SK-N-SH (cell line): ENCODE measurements around the gene PITHD1. TPM values are rescaled to one million over a fixed set of nuclear protein-coding genes. Genes with fewer than 3 reads are reported as not detected.

Experiments used
- CTCF ChIA-PET: fragments of 300-600, 350-600 bp; formaldehyde crosslinking; extraction: SDS; loops from one replicate; lab custom pipeline; 2021; lab: Yijun Ruan, JAX
- POLR2A ChIA-PET: fragments of 350-600 bp; sonication (Branson Sonifier 250); formaldehyde crosslinking; extraction: SDS; loops from one replicate; lab custom pipeline; 2020; ENCODE audit warnings: antibody characterized with exemption, inconsistent platforms; lab: Yijun Ruan, JAX
- DNase-seq: peaks from one replicate; pipeline ENCODE4 v3.0.0; 2012
- H2AFZ ChIP-seq: fragments of 200-600 bp; sonication (generic); 2 replicates; pipeline ENCODE4 v1.8.1; 2016; ENCODE audit warnings: antibody characterized with exemption, mild to moderate bottlenecking, low read depth
- H3F3A ChIP-seq: fragments of 200-600 bp; sonication (generic); replicated peaks from 2 replicates; pipeline ENCODE3; 2016; ENCODE audit warnings: antibody characterized with exemption, mild to moderate bottlenecking; ENCODE audit not compliant: insufficient read depth
- H3K27ac ChIP-seq, 2 experiments: fragments of 200-500 bp in 1 of 2; fragments of 200-600 bp in 1 of 2; sonication (Bioruptor generic) in 1 of 2; sonication (generic), shearing (Covaris generic) in 1 of 2; 2 replicates each; pipeline versions ENCODE4 v1.5.1 to v1.6.1; 2014 to 2016; ENCODE audit warnings: low read depth in 2 of 2, inconsistent platforms in 1 of 2, low read length in 1 of 2, mild to moderate bottlenecking in 1 of 2, mixed read lengths in 1 of 2
- H3K27me3 ChIP-seq: fragments of 200-600 bp; sonication (generic), shearing (Covaris generic); 2 replicates; pipeline ENCODE4 v1.6.1; 2016; ENCODE audit warnings: mixed run types; ENCODE audit not compliant: insufficient read depth
- H3K36me3 ChIP-seq, 2 experiments: fragments of 200-500 bp in 1 of 2; fragments of 200-600 bp in 1 of 2; sonication (Bioruptor generic) in 1 of 2; sonication (generic) in 1 of 2; replicated peaks in 1 of 2; 2 replicates each; pipeline versions ENCODE3 to v1.5.1; 2014 to 2016; ENCODE audit warnings: low read length in 1 of 2, mild to moderate bottlenecking in 1 of 2; ENCODE audit not compliant: insufficient read depth in 2 of 2, control insufficient read depth in 1 of 2
- H3K4me1 ChIP-seq, 2 experiments: fragments of 200-500 bp in 1 of 2; fragments of 200-600 bp in 1 of 2; sonication (Bioruptor generic) in 1 of 2; sonication (generic), shearing (Covaris generic) in 1 of 2; 2 replicates each; pipeline versions ENCODE4 v1.5.1 to v1.6.1; 2014 to 2016; ENCODE audit warnings: low read depth in 1 of 2, low read length in 1 of 2, mixed run types in 1 of 2; ENCODE audit not compliant: insufficient read depth in 2 of 2, control insufficient read depth in 1 of 2
- H3K4me2 ChIP-seq: fragments of 200-600 bp; sonication (generic), shearing (Covaris generic); 2 replicates; pipeline ENCODE4 v1.6.1; 2017; ENCODE audit warnings: mixed run types
- H3K4me3 ChIP-seq, 2 experiments: fragments of 200-500 bp in 1 of 2; fragments of 200-600 bp in 1 of 2; sonication (Bioruptor generic) in 1 of 2; sonication (generic), shearing (Covaris generic) in 1 of 2; 2 replicates each; pipeline versions ENCODE4 v1.5.1 to v1.8.1; 2014 to 2016; ENCODE audit warnings: low read depth in 2 of 2, inconsistent platforms in 1 of 2, low read length in 1 of 2, mild to moderate bottlenecking in 1 of 2, mixed read lengths in 1 of 2, moderate library complexity in 1 of 2
- H3K79me2 ChIP-seq: fragments of 200-600 bp; sonication (generic); 2 replicates; pipeline ENCODE4 v1.8.1; 2017; ENCODE audit warnings: mild to moderate bottlenecking; ENCODE audit not compliant: insufficient read depth
- H3K9ac ChIP-seq: fragments of 200-600 bp; sonication (generic); 2 replicates; pipeline ENCODE4 v1.6.1; 2017; ENCODE audit warnings: mixed run types
- H3K9me2 ChIP-seq: fragments of 200-600 bp; sonication (generic); 2 replicates; pipeline ENCODE4 v1.6.1; 2017; ENCODE audit warnings: mixed run types
- H3K9me3 ChIP-seq: fragments of 200-600 bp; sonication (generic); 2 replicates; pipeline ENCODE4 v1.6.1; 2017; ENCODE audit warnings: mixed run types, mild to moderate bottlenecking, moderate library complexity
- H4K20me1 ChIP-seq: fragments of 200-600 bp; sonication (generic); 2 replicates; pipeline ENCODE4 v1.6.1; 2017; ENCODE audit warnings: mild to moderate bottlenecking, mixed run types; ENCODE audit not compliant: insufficient read depth
- EZH2phosphoT487 ChIP-seq: fragments of 200-600 bp; sonication (generic); IDR thresholded peaks from 2 replicates; pipeline ENCODE4 v1.6.1; 2017; ENCODE audit warnings: low read depth, mixed run types, mild to moderate bottlenecking, antibody characterized with exemption, moderate library complexity, borderline replicate concordance
- FOXJ3 ChIP-seq: sonication (generic); formaldehyde crosslinking; IDR thresholded peaks from 2 replicates; pipeline ENCODE4 v1.5.1; 2020; ENCODE audit warnings: mild to moderate bottlenecking, missing genetic modification reagents
- FOXM1 ChIP-seq: IDR thresholded peaks from 2 replicates; pipeline ENCODE4 v1.4.0; 2012; ENCODE audit warnings: low read depth, mild to moderate bottlenecking
- GABPA ChIP-seq: IDR thresholded peaks from 2 replicates; pipeline ENCODE4 v1.4.0; 2012; ENCODE audit warnings: low read depth, mild to moderate bottlenecking
- IRF3 ChIP-seq: fragments of 150-350 bp; IDR thresholded peaks from 2 replicates; pipeline ENCODE4 v1.6.1; 2016; ENCODE audit warnings: mild to moderate bottlenecking, low read depth, low read length
- JUND ChIP-seq: IDR thresholded peaks from 2 replicates; pipeline ENCODE4 v1.4.0; 2012
- MAX ChIP-seq: IDR thresholded peaks from 2 replicates; pipeline ENCODE4 v1.4.0; 2012; ENCODE audit warnings: low read depth
- MEF2A ChIP-seq: IDR thresholded peaks from 2 replicates; pipeline ENCODE4 v1.4.0; 2012; ENCODE audit warnings: low read depth, borderline replicate concordance
- MXI1 ChIP-seq: IDR thresholded peaks from 2 replicates; pipeline ENCODE4 v1.6.1; 2012; ENCODE audit warnings: mild to moderate bottlenecking, low read depth, low read length, improper control_type of control experiment
- NFIC ChIP-seq: IDR thresholded peaks from 2 replicates; pipeline ENCODE4 v1.4.0; 2012; ENCODE audit warnings: borderline replicate concordance
- PBX3 ChIP-seq: IDR thresholded peaks from 2 replicates; pipeline ENCODE4; 2012
- POLR2AphosphoS5 ChIP-seq: IDR thresholded peaks from 2 replicates; pipeline ENCODE4 v1.6.1; 2012; ENCODE audit warnings: low read depth, low read length
- RAD21 ChIP-seq: IDR thresholded peaks from 2 replicates; pipeline ENCODE4 v1.6.1; 2012; ENCODE audit warnings: mild to moderate bottlenecking, low read length
- RCOR1 ChIP-seq: fragments of 150-350 bp; IDR thresholded peaks from 2 replicates; pipeline ENCODE4 v1.6.1; 2017; ENCODE audit warnings: antibody characterized with exemption, low read length
- SIN3A ChIP-seq: IDR thresholded peaks from 2 replicates; pipeline ENCODE4 v1.6.1; 2012; ENCODE audit warnings: low read depth, mild to moderate bottlenecking, low read length, moderate library complexity, borderline replicate concordance
- SMC3 ChIP-seq: IDR thresholded peaks from 2 replicates; pipeline ENCODE4 v1.6.1; 2012; ENCODE audit warnings: low read depth, low read length, improper control_type of control experiment
- TAF1 ChIP-seq: IDR thresholded peaks from 2 replicates; pipeline ENCODE4 v1.6.1; 2012; ENCODE audit warnings: low read depth, mild to moderate bottlenecking, low read length, moderate library complexity, borderline replicate concordance
- TCF12 ChIP-seq: IDR thresholded peaks from 2 replicates; pipeline ENCODE4 v1.4.0; 2012
- USF2 ChIP-seq: fragments of 150-350 bp; IDR thresholded peaks from 2 replicates; pipeline ENCODE4 v1.6.1; 2017; ENCODE audit warnings: antibody characterized with exemption, low read length, low read depth, borderline replicate concordance
- WGBS: methylation state at CpG from one replicate; pipeline ENCODE4 v1.1.6; 2017; ENCODE audit warnings: low lambda C conversion rate; 5-methylcytosine and 5-hydroxymethylcytosine counted together
- polyA plus RNA-seq, 3 experiments: library from polyadenylated mRNA; depleted of rRNA; stranded (reverse); fragments of >200 nt; gene quantifications; 2 replicates each; pipeline ENCODE4 v1.2.3, GENCODE V29; 2012

PITHD1 gene
- polyA plus RNA-seq, 1 of the 3 experiments (the other 2 are of a cell fraction) = 36.3 TPM

- TF ChIP-seq TAF1 (no peak), PBX3 (no peak), POLR2AphosphoS5 (no peak), FOXM1 (no peak), NFIC (no peak), RAD21 (no peak), JUND (no peak)
- Histone ChIP-seq H3K9ac (no peak overlapping the region), H3K4me1 (peaks cover 6 to 11% of the 10 kb centered on the region in 2 experiments; a peak in 2 of 4 replicates), H4K20me1 (no peaks in the 10 kb centered on the region), H3K36me3 (peaks cover 0 to under 1% of the 10 kb centered on the region in 2 experiments), H3K4me2 (no peak overlapping the region), H2AFZ (no peak overlapping the region), H3K9me3 (no peaks in the 10 kb centered on the region), H3K27ac (no peak overlapping the region), H3F3A (peaks cover 7% of the 10 kb centered on the region), H3K9me2 (no peaks in the 10 kb centered on the region), H3K79me2 (peaks cover 27% of the 10 kb centered on the region; the same call in 1 of the 2 replicates), H3K27me3 (no peaks in the 10 kb centered on the region), H3K4me3 (no peak overlapping the region)
- no peak for DNase-seq
- ChIA-PET POLR2A (no interaction called here), CTCF (interaction anchor here (1.0 to 2.0 kb wide), 2 partner anchors 144 to 191 kb away, joined by 4 read pairs; no protein-coding TSS in a partner anchor)
- WGBS = 81% methylated on average over 10 of the region's 10 CpGs
Measured at GRCh38 chr1:23772854-23773242, 5.4 kb upstream of the PITHD1 start.

GRCh38 chr1:23774174-23774880, 3.9 kb upstream of the PITHD1 start:
- ChIA-PET CTCF (interaction anchor here (0.9 to 2.0 kb wide), 6 partner anchors 9 to 190 kb away, joined by 3 to 4 read pairs (median 4); no protein-coding TSS in a partner anchor), POLR2A (interaction anchor here (1.5 kb wide), 1 partner anchor 26 kb away, joined by 4 read pairs; the partner anchor contains the start of gene GALE)
- no peak overlapping the region for H2AFZ ChIP-seq
- peaks cover 5% of the 10 kb centered on the region for H4K20me1 ChIP-seq
- H3K4me2 ChIP-seq = no peak overlapping the region
- peaks cover 38% of the 10 kb centered on the region for H3K79me2 ChIP-seq
- peaks cover 9 to 17% of the 10 kb centered on the region in 2 experiments; a peak in 3 of 4 replicates for H3K4me1 ChIP-seq
- no peak overlapping the region for H3K4me3 ChIP-seq
- no peak for TF ChIP-seq TAF1
- no peak for TF ChIP-seq EZH2phosphoT487
- TF ChIP-seq USF2 = no peak
- TF ChIP-seq SMC3 = no peak
- TF ChIP-seq GABPA = no peak
- TF ChIP-seq FOXJ3 (CRISPR knock-in tag) = no peak
- TF ChIP-seq RCOR1 = no peak
- no peak for TF ChIP-seq TCF12
- TF ChIP-seq RAD21 = no peak
- TF ChIP-seq MAX = no peak
- TF ChIP-seq SIN3A = no peak
- TF ChIP-seq NFIC = no peak
- TF ChIP-seq IRF3 = no peak
- TF ChIP-seq MXI1 = no peak
- no peak for TF ChIP-seq MEF2A
- no peak overlapping the region for H3K9ac ChIP-seq
- DNase-seq = no peak
- no peaks in the 10 kb centered on the region for H3K36me3 ChIP-seq
- no peaks in the 10 kb centered on the region for H3K27me3 ChIP-seq
- no peaks in the 10 kb centered on the region for H3K9me2 ChIP-seq
- peaks cover 12% of the 10 kb centered on the region for H3F3A ChIP-seq
- no peak overlapping the region for H3K27ac ChIP-seq
- 80% methylated on average over 6 of the region's 6 CpGs for WGBS
- H3K9me3 ChIP-seq = no peaks in the 10 kb centered on the region
